HEK293 (cell line): ENCODE results near the gene DSP.
A peak's percentile ranks its signal among the peaks of the same experiment; 100 is the strongest.

ENCODE experiments used
- CTCF ChIA-PET: fragments of 350-600 bp; formaldehyde crosslinking; extraction: SDS; loops from one replicate; lab custom pipeline; 2021; ENCODE audit warnings: antibody characterized with exemption; lab: Yijun Ruan, JAX
- POLR2A ChIA-PET: fragments of 300-600 bp; formaldehyde crosslinking; extraction: SDS; loops from one replicate; lab custom pipeline; 2020; ENCODE audit warnings: antibody characterized with exemption, inconsistent platforms; lab: Yijun Ruan, JAX
- H3K27ac ChIP-seq: fragments of 200-500 bp; sonication (Bioruptor generic); 2 replicates; pipeline ENCODE4 v1.5.1; 2014; ENCODE audit warnings: low read depth, low read length, control low read depth, inconsistent platforms; ENCODE audit errors: extremely low read depth
- H3K36me3 ChIP-seq, 2 experiments: fragments of 200-500 bp in 1 of 2; sonication (Bioruptor generic) in 1 of 2; 1 replicate in 1 of 2; 2 replicates in 1 of 2; pipeline ENCODE4 v1.5.1; 2014 to 2017; ENCODE audit warnings: inconsistent platforms in 2 of 2, low read length in 2 of 2; ENCODE audit not compliant: control insufficient read depth in 2 of 2, insufficient read depth in 1 of 2
- H3K4me1 ChIP-seq: fragments of 200-500 bp; sonication (Bioruptor generic); 2 replicates; pipeline ENCODE4 v1.5.1; 2014; ENCODE audit warnings: mild to moderate bottlenecking, low read length, inconsistent platforms; ENCODE audit not compliant: control insufficient read depth, insufficient read depth
- H3K4me3 ChIP-seq: 2 replicates; pipeline ENCODE4 v1.5.1; 2011; ENCODE audit warnings: low read depth, mild to moderate bottlenecking, control low read depth, low read length, moderate library complexity
- H3K9me3 ChIP-seq: fragments of 200-500 bp; sonication (Bioruptor generic); 2 replicates; pipeline ENCODE4 v1.5.1; 2014; ENCODE audit warnings: low read depth, low read length, inconsistent platforms; ENCODE audit not compliant: control insufficient read depth, insufficient read depth
- OVOL3 ChIP-seq: fragments of 450-650 bp; formaldehyde crosslinking; IDR thresholded peaks from 2 replicates; pipeline ENCODE4 v1.5.1; 2016; ENCODE audit warnings: missing biosample characterization, missing genetic modification characterization
- SCRT2 ChIP-seq: fragments of 450-650 bp; formaldehyde crosslinking; IDR thresholded peaks from 2 replicates; pipeline ENCODE4 v1.5.1; 2016; ENCODE audit warnings: missing biosample characterization, missing genetic modification characterization
- SP7 ChIP-seq: fragments of 450-650 bp; formaldehyde crosslinking; IDR thresholded peaks from 2 replicates; pipeline ENCODE4 v1.5.1; 2016; ENCODE audit warnings: missing biosample characterization, missing genetic modification characterization
- YY1 ChIP-seq: fragments of 450-650 bp; formaldehyde crosslinking; IDR thresholded peaks from 2 replicates; pipeline ENCODE4 v1.5.1; 2018; ENCODE audit warnings: missing biosample characterization, missing genetic modification characterization
- ZNF138 ChIP-seq: fragments of 450-650 bp; formaldehyde crosslinking; IDR thresholded peaks from 2 replicates; pipeline ENCODE4 v1.5.1; 2016; ENCODE audit warnings: missing biosample characterization, missing genetic modification characterization, borderline replicate concordance
- ZNF148 ChIP-seq: fragments of 450-650 bp; formaldehyde crosslinking; IDR thresholded peaks from 2 replicates; pipeline ENCODE4 v1.5.0; 2017; ENCODE audit warnings: missing biosample characterization, missing genetic modification characterization, borderline replicate concordance
- ZNF223 ChIP-seq: fragments of 450-650 bp; formaldehyde crosslinking; IDR thresholded peaks from 2 replicates; pipeline ENCODE4 v1.5.1; 2016; ENCODE audit warnings: missing biosample characterization, missing genetic modification characterization
- ZNF335 ChIP-seq: fragments of 450-650 bp; formaldehyde crosslinking; conservative IDR thresholded peaks from 2 replicates; pipeline ENCODE4 v1.5.1; 2016; ENCODE audit warnings: missing biosample characterization, missing genetic modification characterization
- ZNF341 ChIP-seq: fragments of 450-650 bp; formaldehyde crosslinking; IDR thresholded peaks from 2 replicates; pipeline ENCODE4; 2016; ENCODE audit warnings: low read depth, missing biosample characterization, missing genetic modification characterization
- ZNF629 ChIP-seq: fragments of 450-650 bp; formaldehyde crosslinking; IDR thresholded peaks from 2 replicates; pipeline ENCODE4 v1.5.1; 2017; ENCODE audit warnings: missing biosample characterization, missing genetic modification characterization
- ZNF658 ChIP-seq: fragments of 450-650 bp; formaldehyde crosslinking; IDR thresholded peaks from 2 replicates; pipeline ENCODE4; 2016; ENCODE audit warnings: missing biosample characterization, missing genetic modification characterization
- ZNF792 ChIP-seq: fragments of 450-650 bp; formaldehyde crosslinking; IDR thresholded peaks from 2 replicates; pipeline ENCODE4 v1.5.1; 2016; ENCODE audit warnings: missing biosample characterization, missing genetic modification characterization
- ZSCAN18 ChIP-seq: fragments of 450-650 bp; formaldehyde crosslinking; IDR thresholded peaks from 2 replicates; pipeline ENCODE4 v1.5.1; 2016; ENCODE audit warnings: missing biosample characterization, missing genetic modification characterization
- TF ChIP-seq, protein P1 (sequence below): fragments of 450-650 bp; formaldehyde crosslinking; IDR thresholded peaks from 2 replicates; pipeline ENCODE4 v1.5.1; 2016; ENCODE audit warnings: missing biosample characterization, missing genetic modification characterization
- TF ChIP-seq, protein P2 (sequence below): sonication (generic); formaldehyde crosslinking; IDR thresholded peaks from 2 replicates; pipeline ENCODE4 v1.8.1; 2022; ENCODE audit warnings: mild to moderate bottlenecking, moderate library complexity, missing genetic modification reagents
- TF ChIP-seq, protein P3 (sequence below): fragments of 450-650 bp; formaldehyde crosslinking; IDR thresholded peaks from 2 replicates; pipeline ENCODE4 v1.5.1; 2016; ENCODE audit warnings: missing biosample characterization, missing genetic modification characterization
- TF ChIP-seq, protein P4 (sequence below): fragments of 450-650 bp; formaldehyde crosslinking; IDR thresholded peaks from 2 replicates; pipeline ENCODE4 v1.5.1; 2016; ENCODE audit warnings: missing biosample characterization, missing genetic modification characterization
- TF ChIP-seq, protein P5 (sequence below): fragments of 450-650 bp; formaldehyde crosslinking; IDR thresholded peaks from 2 replicates; pipeline ENCODE4 v1.5.1; 2016; ENCODE audit warnings: missing biosample characterization, missing genetic modification characterization
- TF ChIP-seq, protein P6 (sequence below): fragments of 450-650 bp; formaldehyde crosslinking; IDR thresholded peaks from 2 replicates; pipeline ENCODE4 v1.5.1; 2016; ENCODE audit warnings: missing biosample characterization, missing genetic modification characterization

The DSP gene

DNA sequence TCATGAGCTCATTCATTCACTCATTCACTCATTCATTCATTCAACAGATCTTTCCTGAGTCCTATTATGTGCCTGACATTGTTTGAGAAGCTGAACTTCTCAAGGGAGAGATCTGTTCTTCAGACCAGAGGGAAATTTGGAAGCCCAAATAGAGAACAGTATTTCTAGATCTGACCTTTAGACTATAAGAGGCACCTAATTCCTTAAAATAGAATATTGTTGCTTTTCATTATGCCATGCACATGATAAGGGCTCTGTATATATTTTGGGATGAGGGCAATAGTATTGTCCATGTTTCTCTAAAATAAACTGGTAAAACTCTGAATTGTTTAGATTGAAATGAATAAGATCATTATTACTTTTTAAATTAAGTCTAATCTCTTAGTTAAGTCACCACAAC, 18.6 kb upstream of the DSP start (continued):
- TF ChIP-seq, protein P1, sequence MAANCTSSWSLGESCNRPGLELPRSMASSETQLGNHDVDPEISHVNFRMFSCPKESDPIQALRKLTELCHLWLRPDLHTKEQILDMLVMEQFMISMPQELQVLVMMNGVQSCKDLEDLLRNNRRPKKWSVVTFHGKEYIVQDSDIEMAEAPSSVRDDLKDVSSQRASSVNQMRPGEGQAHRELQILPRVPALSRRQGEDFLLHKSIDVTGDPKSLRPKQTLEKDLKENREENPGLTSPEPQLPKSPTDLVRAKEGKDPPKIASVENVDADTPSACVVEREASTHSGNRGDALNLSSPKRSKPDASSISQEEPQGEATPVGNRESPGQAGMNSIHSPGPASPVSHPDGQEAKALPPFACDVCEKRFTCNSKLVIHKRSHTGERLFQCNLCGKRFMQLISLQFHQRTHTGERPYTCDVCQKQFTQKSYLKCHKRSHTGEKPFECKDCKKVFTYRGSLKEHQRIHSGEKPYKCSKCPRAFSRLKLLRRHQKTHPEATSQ (tag by site-specific recombination), result no peak
- TF ChIP-seq, protein P2, sequence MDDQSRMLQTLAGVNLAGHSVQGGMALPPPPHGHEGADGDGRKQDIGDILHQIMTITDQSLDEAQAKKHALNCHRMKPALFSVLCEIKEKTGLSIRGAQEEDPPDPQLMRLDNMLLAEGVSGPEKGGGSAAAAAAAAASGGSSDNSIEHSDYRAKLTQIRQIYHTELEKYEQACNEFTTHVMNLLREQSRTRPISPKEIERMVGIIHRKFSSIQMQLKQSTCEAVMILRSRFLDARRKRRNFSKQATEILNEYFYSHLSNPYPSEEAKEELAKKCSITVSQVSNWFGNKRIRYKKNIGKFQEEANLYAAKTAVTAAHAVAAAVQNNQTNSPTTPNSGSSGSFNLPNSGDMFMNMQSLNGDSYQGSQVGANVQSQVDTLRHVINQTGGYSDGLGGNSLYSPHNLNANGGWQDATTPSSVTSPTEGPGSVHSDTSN (CRISPR knock-in tag), result no peak
- TF ChIP-seq ZNF138 (tag by site-specific recombination), result no peak
- TF ChIP-seq, protein P3, sequence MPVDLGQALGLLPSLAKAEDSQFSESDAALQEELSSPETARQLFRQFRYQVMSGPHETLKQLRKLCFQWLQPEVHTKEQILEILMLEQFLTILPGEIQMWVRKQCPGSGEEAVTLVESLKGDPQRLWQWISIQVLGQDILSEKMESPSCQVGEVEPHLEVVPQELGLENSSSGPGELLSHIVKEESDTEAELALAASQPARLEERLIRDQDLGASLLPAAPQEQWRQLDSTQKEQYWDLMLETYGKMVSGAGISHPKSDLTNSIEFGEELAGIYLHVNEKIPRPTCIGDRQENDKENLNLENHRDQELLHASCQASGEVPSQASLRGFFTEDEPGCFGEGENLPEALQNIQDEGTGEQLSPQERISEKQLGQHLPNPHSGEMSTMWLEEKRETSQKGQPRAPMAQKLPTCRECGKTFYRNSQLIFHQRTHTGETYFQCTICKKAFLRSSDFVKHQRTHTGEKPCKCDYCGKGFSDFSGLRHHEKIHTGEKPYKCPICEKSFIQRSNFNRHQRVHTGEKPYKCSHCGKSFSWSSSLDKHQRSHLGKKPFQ, result no peak
- no peak for TF ChIP-seq SCRT2 (tag by site-specific recombination)
- no peak for TF ChIP-seq YY1 (tag by site-specific recombination)
- TF ChIP-seq ZNF148 (tag by site-specific recombination), result no peak
- no peak for TF ChIP-seq ZNF629
- TF ChIP-seq ZNF335 (tag by site-specific recombination), result no peak
- no peak for TF ChIP-seq ZNF658 (tag by site-specific recombination)
- no peak for TF ChIP-seq ZNF223 (tag by site-specific recombination)

- CTCF ChIA-PET, result interaction anchor here (0.7 to 1.4 kb wide), 4 partner anchors 18 to 535 kb away, joined by 3 to 5 read pairs (median 3); no protein-coding TSS in a partner anchor
- H3K4me3 ChIP-seq, result no peak overlapping the region
- peaks cover 3% of the 10 kb centered on the region; the same call in 1 of the 2 replicates for H3K4me1 ChIP-seq
- H3K36me3 ChIP-seq, result no peaks in the 10 kb centered on the region
- POLR2A ChIA-PET, result interaction anchor here (0.7 to 0.9 kb wide), 4 partner anchors 14 to 27 kb away, joined by 3 to 8 read pairs (median 5); no protein-coding TSS in a partner anchor
- no peak overlapping the region for H3K27ac ChIP-seq
- no peaks in the 10 kb centered on the region for H3K9me3 ChIP-seq
- no peak for TF ChIP-seq ZSCAN18 (tag by site-specific recombination)
- TF ChIP-seq OVOL3 (tag by site-specific recombination), result no peak
- TF ChIP-seq ZNF138 (tag by site-specific recombination), result no peak
- TF ChIP-seq SP7, result peak; percentile 84
- TF ChIP-seq, protein P4, sequence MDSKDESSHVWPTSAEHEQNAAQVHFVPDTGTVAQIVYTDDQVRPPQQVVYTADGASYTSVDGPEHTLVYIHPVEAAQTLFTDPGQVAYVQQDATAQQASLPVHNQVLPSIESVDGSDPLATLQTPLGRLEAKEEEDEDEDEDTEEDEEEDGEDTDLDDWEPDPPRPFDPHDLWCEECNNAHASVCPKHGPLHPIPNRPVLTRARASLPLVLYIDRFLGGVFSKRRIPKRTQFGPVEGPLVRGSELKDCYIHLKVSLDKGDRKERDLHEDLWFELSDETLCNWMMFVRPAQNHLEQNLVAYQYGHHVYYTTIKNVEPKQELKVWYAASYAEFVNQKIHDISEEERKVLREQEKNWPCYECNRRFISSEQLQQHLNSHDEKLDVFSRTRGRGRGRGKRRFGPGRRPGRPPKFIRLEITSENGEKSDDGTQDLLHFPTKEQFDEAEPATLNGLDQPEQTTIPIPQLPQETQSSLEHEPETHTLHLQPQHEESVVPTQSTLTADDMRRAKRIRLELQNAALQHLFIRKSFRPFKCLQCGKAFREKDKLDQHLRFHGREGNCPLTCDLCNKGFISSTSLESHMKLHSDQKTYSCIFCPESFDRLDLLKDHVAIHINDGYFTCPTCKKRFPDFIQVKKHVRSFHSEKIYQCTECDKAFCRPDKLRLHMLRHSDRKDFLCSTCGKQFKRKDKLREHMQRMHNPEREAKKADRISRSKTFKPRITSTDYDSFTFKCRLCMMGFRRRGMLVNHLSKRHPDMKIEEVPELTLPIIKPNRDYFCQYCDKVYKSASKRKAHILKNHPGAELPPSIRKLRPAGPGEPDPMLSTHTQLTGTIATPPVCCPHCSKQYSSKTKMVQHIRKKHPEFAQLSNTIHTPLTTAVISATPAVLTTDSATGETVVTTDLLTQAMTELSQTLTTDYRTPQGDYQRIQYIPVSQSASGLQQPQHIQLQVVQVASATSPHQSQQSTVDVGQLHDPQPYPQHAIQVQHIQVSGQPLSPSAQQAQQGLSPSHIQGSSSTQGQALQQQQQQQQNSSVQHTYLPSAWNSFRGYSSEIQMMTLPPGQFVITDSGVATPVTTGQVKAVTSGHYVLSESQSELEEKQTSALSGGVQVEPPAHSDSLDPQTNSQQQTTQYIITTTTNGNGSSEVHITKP (tag by site-specific recombination), result peak; percentile 72
- no peak for TF ChIP-seq ZNF792 (tag by site-specific recombination)
- TF ChIP-seq, protein P5, sequence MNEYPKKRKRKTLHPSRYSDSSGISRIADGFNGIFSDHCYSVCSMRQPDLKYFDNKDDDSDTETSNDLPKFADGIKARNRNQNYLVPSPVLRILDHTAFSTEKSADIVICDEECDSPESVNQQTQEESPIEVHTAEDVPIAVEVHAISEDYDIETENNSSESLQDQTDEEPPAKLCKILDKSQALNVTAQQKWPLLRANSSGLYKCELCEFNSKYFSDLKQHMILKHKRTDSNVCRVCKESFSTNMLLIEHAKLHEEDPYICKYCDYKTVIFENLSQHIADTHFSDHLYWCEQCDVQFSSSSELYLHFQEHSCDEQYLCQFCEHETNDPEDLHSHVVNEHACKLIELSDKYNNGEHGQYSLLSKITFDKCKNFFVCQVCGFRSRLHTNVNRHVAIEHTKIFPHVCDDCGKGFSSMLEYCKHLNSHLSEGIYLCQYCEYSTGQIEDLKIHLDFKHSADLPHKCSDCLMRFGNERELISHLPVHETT, result no peak
- TF ChIP-seq, protein P6, sequence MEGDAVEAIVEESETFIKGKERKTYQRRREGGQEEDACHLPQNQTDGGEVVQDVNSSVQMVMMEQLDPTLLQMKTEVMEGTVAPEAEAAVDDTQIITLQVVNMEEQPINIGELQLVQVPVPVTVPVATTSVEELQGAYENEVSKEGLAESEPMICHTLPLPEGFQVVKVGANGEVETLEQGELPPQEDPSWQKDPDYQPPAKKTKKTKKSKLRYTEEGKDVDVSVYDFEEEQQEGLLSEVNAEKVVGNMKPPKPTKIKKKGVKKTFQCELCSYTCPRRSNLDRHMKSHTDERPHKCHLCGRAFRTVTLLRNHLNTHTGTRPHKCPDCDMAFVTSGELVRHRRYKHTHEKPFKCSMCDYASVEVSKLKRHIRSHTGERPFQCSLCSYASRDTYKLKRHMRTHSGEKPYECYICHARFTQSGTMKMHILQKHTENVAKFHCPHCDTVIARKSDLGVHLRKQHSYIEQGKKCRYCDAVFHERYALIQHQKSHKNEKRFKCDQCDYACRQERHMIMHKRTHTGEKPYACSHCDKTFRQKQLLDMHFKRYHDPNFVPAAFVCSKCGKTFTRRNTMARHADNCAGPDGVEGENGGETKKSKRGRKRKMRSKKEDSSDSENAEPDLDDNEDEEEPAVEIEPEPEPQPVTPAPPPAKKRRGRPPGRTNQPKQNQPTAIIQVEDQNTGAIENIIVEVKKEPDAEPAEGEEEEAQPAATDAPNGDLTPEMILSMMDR, result no peak
- TF ChIP-seq ZNF341 (tag by site-specific recombination), result no peak
Measured at GRCh38 chr6:7523922-7524321, 17.5 kb upstream of the DSP start.
